ENCODE measurements around the gene ANKRD52. TPM values are rescaled to one million over a fixed set of nuclear protein-coding genes. Genes with fewer than 3 reads are reported as not detected.

ANKRD52 gene
- polyA plus RNA-seq, 1 donor (not counting 4 experiments of a cell fraction or from before 2014, with no cell fraction given): 14.0 TPM

DNA sequence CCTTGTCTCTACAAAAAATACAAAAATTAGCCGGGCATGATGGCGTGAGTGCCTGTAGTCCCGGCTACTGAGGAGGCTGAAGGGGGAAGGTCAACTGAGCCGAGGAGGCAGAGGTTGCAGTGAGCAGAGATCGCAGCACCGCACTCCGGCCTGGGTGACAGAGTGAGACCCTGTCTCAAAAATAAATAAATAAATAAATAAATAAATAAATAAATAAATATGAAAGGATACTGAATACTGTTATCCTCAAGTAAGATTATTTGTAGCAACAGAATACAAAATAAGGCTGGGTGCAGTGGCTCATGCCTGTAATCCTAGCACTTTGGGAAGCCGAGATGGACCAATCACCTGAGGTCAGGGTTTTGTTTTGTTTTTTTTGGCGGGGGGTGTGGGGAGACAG is 38.3 kb downstream of the ANKRD52 start:
- TF ChIP-seq, protein P1, sequence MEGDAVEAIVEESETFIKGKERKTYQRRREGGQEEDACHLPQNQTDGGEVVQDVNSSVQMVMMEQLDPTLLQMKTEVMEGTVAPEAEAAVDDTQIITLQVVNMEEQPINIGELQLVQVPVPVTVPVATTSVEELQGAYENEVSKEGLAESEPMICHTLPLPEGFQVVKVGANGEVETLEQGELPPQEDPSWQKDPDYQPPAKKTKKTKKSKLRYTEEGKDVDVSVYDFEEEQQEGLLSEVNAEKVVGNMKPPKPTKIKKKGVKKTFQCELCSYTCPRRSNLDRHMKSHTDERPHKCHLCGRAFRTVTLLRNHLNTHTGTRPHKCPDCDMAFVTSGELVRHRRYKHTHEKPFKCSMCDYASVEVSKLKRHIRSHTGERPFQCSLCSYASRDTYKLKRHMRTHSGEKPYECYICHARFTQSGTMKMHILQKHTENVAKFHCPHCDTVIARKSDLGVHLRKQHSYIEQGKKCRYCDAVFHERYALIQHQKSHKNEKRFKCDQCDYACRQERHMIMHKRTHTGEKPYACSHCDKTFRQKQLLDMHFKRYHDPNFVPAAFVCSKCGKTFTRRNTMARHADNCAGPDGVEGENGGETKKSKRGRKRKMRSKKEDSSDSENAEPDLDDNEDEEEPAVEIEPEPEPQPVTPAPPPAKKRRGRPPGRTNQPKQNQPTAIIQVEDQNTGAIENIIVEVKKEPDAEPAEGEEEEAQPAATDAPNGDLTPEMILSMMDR (optimal IDR thresholded peaks at IDR 0.05 in 1 of 3, IDR thresholded peaks at IDR 0.05 in 1 of 3, conservative IDR thresholded peaks at IDR 0.05 in 1 of 3; ENCODE audit: extremely low read depth in 1 of 3, insufficient read depth in 2 of 3, low read length in 3 of 3): no peak
- no peak for TF ChIP-seq EZH2 (IDR thresholded peaks at IDR 0.05; ENCODE audit: low read length)
- DNase-seq (ENCODE audit: low read depth, low spot score): no peak
- H3K4me3 ChIP-seq (ENCODE audit: control insufficient read depth in 2 of 3, extremely low read depth in 1 of 3, insufficient read depth in 2 of 3, low read depth in 1 of 3, low read length in 3 of 3): no peak overlapping the region
- H3K9me1 ChIP-seq (ENCODE audit: control insufficient read depth, extremely low read depth, insufficient read depth, low read length): no peaks in the 10 kb centered on the region
- no peak overlapping the region for H3K4me2 ChIP-seq (ENCODE audit: control insufficient read depth, extremely low read depth, insufficient read depth, low read depth, low read length)
- peaks cover 20% of the 10 kb centered on the region for H3K4me1 ChIP-seq (ENCODE audit: control insufficient read depth, extremely low read depth, insufficient read depth, low read length)
- H3K36me3 ChIP-seq (ENCODE audit: control insufficient read depth in 2 of 2, extremely low read depth in 1 of 2, insufficient read depth in 2 of 2, low read length in 2 of 2): peaks cover 7 to 11% of the 10 kb centered on the region in 2 experiments
- H3K79me2 ChIP-seq (ENCODE audit: control insufficient read depth, insufficient read depth, low read length): peaks cover 32% of the 10 kb centered on the region
- H2AFZ ChIP-seq (ENCODE audit: control insufficient read depth, low read length): no peak overlapping the region
- H4K20me1 ChIP-seq (ENCODE audit: control insufficient read depth, extremely low read depth, insufficient read depth, low read length): no peaks in the 10 kb centered on the region
- H3K27ac ChIP-seq (ENCODE audit: control insufficient read depth, insufficient read depth, low read length): no peak overlapping the region
- no peaks in the 10 kb centered on the region for H3K9me3 ChIP-seq (ENCODE audit: control insufficient read depth, low read depth, low read length)
- H3K27me3 ChIP-seq (ENCODE audit: control insufficient read depth, extremely low read depth, insufficient read depth, low read length): no peaks in the 10 kb centered on the region
- H3K9ac ChIP-seq (ENCODE audit: control insufficient read depth, extremely low read depth, insufficient read depth, low read length): no peak overlapping the region
- no peak for FAIRE-seq
- dilution Hi-C loops (cut with MboI; ENCODE audit: extremely low pct_ligation_motif_present, low sequenced_read_pairs): no loop called here

DNA sequence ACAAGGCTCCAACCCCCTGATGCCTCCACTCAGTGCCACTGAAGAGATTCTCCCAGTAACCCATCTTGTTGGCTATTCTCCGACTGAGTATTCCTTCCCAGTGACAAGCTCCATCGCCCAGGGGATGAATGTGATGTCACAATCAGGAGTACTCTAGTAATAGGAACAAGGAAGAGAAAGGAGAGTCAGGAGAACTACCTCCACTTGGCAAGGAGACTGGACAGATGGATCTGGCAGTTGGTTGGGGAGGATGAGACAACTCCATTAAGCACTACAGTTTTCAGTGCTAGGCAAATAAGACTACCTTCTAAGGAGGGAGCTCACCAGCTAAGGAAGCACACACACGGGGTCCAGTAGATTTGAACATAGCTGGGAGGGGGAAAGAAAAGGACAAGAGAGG is 41.7 kb downstream of the ANKRD52 start:
- H3K4me2 ChIP-seq (ENCODE audit: control insufficient read depth, extremely low read depth, insufficient read depth, low read depth, low read length): no peak overlapping the region
- TF ChIP-seq EZH2 (IDR thresholded peaks at IDR 0.05; ENCODE audit: low read length): no peak
- TF ChIP-seq, protein P1 (optimal IDR thresholded peaks at IDR 0.05 in 1 of 3, IDR thresholded peaks at IDR 0.05 in 1 of 3, conservative IDR thresholded peaks at IDR 0.05 in 1 of 3; ENCODE audit: extremely low read depth in 1 of 3, insufficient read depth in 2 of 3, low read length in 3 of 3): no peak
- H3K79me2 ChIP-seq (ENCODE audit: control insufficient read depth, insufficient read depth, low read length): peaks cover 28% of the 10 kb centered on the region
- dilution Hi-C loops (cut with MboI; ENCODE audit: extremely low pct_ligation_motif_present, low sequenced_read_pairs): no loop called here
- no peaks in the 10 kb centered on the region for H3K9me3 ChIP-seq (ENCODE audit: control insufficient read depth, low read depth, low read length)
- peaks cover 4% of the 10 kb centered on the region for H3K4me1 ChIP-seq (ENCODE audit: control insufficient read depth, extremely low read depth, insufficient read depth, low read length)
- FAIRE-seq: no peak
- H3K9me1 ChIP-seq (ENCODE audit: control insufficient read depth, extremely low read depth, insufficient read depth, low read length): no peaks in the 10 kb centered on the region
- no peak overlapping the region for H3K9ac ChIP-seq (ENCODE audit: control insufficient read depth, extremely low read depth, insufficient read depth, low read length)
- no peak for DNase-seq (ENCODE audit: low read depth, low spot score)
- H3K4me3 ChIP-seq (ENCODE audit: control insufficient read depth in 2 of 3, extremely low read depth in 1 of 3, insufficient read depth in 2 of 3, low read depth in 1 of 3, low read length in 3 of 3): no peak overlapping the region
- H2AFZ ChIP-seq (ENCODE audit: control insufficient read depth, low read length): no peak overlapping the region
- no peaks in the 10 kb centered on the region for H4K20me1 ChIP-seq (ENCODE audit: control insufficient read depth, extremely low read depth, insufficient read depth, low read length)
- no peak overlapping the region for H3K27ac ChIP-seq (ENCODE audit: control insufficient read depth, insufficient read depth, low read length)
- peaks cover 21 to 24% of the 10 kb centered on the region in 2 experiments for H3K36me3 ChIP-seq (ENCODE audit: control insufficient read depth in 2 of 2, extremely low read depth in 1 of 2, insufficient read depth in 2 of 2, low read length in 2 of 2)
- H3K27me3 ChIP-seq (ENCODE audit: control insufficient read depth, extremely low read depth, insufficient read depth, low read length): no peaks in the 10 kb centered on the region
